Measurements from ENCODE around the gene GCA. TPM values are rescaled to one million over a fixed set of nuclear protein-coding genes. Genes with fewer than 3 reads are reported as not detected.

GCA gene
- total and polyA plus RNA-seq, 2 of the 4 experiments (the other 2 are of a cell fraction), result 2.2 to 3.6 TPM

- no peak overlapping the region for H3K27ac ChIP-seq (ENCODE audit: insufficient read depth, low read length)
- no peak overlapping the region for H2BK20ac ChIP-seq (ENCODE audit: low read depth, low read length)
- H2AK9ac ChIP-seq (replicated peaks; ENCODE audit: low read depth, low read length, poor library complexity), result no peak overlapping the region
- H2AFZ ChIP-seq (replicated peaks; ENCODE audit: low read length, poor library complexity), result no peak overlapping the region
- H3K4me1 ChIP-seq (ENCODE audit: control insufficient read depth, insufficient read depth, low read length), result no peaks in the 10 kb centered on the region
- H3K36me3 ChIP-seq (ENCODE audit: control insufficient read depth, insufficient read depth, low read length), result no peaks in the 10 kb centered on the region
- no peak overlapping the region for H3K56ac ChIP-seq (ENCODE audit: extremely low read depth, insufficient read depth, low read length)
- WGBS, 2 experiments (ENCODE audit: extremely low coverage in 2 of 2, insufficient read length in 1 of 2), result no CpG with 5 or more reads among the region's 1 CpG
- no peaks in the 10 kb centered on the region for H3K79me1 ChIP-seq (ENCODE audit: low read depth in 1 of 2, low read length in 2 of 2)
- H3K4ac ChIP-seq (ENCODE audit: low read depth, low read length), result no peak overlapping the region
- TF ChIP-seq CHD1 (IDR thresholded peaks at IDR 0.05; ENCODE audit: low read depth, low read length) (no peak), POLR2A (IDR thresholded peaks at IDR 0.05; ENCODE audit: low read depth, low read length) (no peak), NFE2L2 (IDR thresholded peaks at IDR 0.05; ENCODE audit: low read depth, low read length) (no peak)
- H4K5ac ChIP-seq (ENCODE audit: low read depth, low read length), result no peak overlapping the region
- no peaks in the 10 kb centered on the region for H3K27me3 ChIP-seq (ENCODE audit: control insufficient read depth, insufficient read depth, low read length)
- ATAC-seq (ENCODE audit: low read depth) (no peak), DNase-seq (no peak)
- ChIA-PET CTCF (no interaction called here), POLR2A (ENCODE audit: unreplicated experiment) (no interaction called here)
- no peaks in the 10 kb centered on the region for H4K20me1 ChIP-seq (ENCODE audit: insufficient read depth, low read length)
- H3K9me1 ChIP-seq (ENCODE audit: insufficient read depth, low read length), result no peaks in the 10 kb centered on the region
- in situ Hi-C loops (cut with MboI; ENCODE audit: low sequenced_read_pairs) (no loop called here), intact Hi-C loops (cut with micrococcal nuclease) (no loop called here), dilution Hi-C loops (cut with HindIII; ENCODE audit: low sequenced_read_pairs, unreplicated experiment) (no loop called here)
- no peak overlapping the region for H2BK120ac ChIP-seq (ENCODE audit: low read depth, low read length)
- no peak overlapping the region for H4K8ac ChIP-seq (ENCODE audit: low read depth in 2 of 2, low read length in 2 of 2)
- no peak overlapping the region for H3K23ac ChIP-seq (ENCODE audit: low read depth, low read length)
- no TSS peak for BruUV-seq (replicated peaks)
- H3K9me3 ChIP-seq (ENCODE audit: control insufficient read depth, insufficient read depth, low read length), result no peaks in the 10 kb centered on the region
- H3K4me2 ChIP-seq (ENCODE audit: low read depth, low read length), result no peak overlapping the region
- H2BK15ac ChIP-seq (ENCODE audit: low read depth, low read length), result no peak overlapping the region
- no peak overlapping the region for H2BK5ac ChIP-seq (ENCODE audit: low read depth, low read length, poor library complexity, severe bottlenecking)
- no peak overlapping the region for H3K14ac ChIP-seq (replicated peaks; ENCODE audit: low read depth, low read length)
- H4K91ac ChIP-seq (ENCODE audit: insufficient read depth, low read depth, low read length), result no peak overlapping the region
- no peak overlapping the region for H2AK5ac ChIP-seq (ENCODE audit: low read depth, low read length)
- H3K9ac ChIP-seq (ENCODE audit: low read depth, low read length), result no peak overlapping the region
- H3K18ac ChIP-seq (ENCODE audit: low read depth, low read length), result no peak overlapping the region
- no peak overlapping the region for H3K4me3 ChIP-seq (ENCODE audit: insufficient read depth, low read depth, low read length)
Measured at GRCh38 chr2:162368494-162368893, 24.6 kb downstream of the GCA start.

Measured in IMR-90 (cell line).